ENCODE data around the gene PRORP.

The PRORP gene

GRCh38 chr14:35134329-35135123, 12.2 kb downstream of the PRORP start:
- no peak for TF ChIP-seq CTCF (IDR thresholded peaks at IDR 0.05; ENCODE audit: low read depth, low read length)
- DNase-seq (ENCODE audit: low read depth, low spot score): no peak
- in situ Hi-C loops (cut with HindIII; ENCODE audit: low sequenced_read_pairs): no loop called here
- H3K4me3 ChIP-seq (ENCODE audit: low read depth, low read length): no peak overlapping the region

- no peak for TF ChIP-seq CTCF (IDR thresholded peaks at IDR 0.05; ENCODE audit: low read depth, low read length)
- no peak for DNase-seq (ENCODE audit: low read depth, low spot score)
- H3K4me3 ChIP-seq (ENCODE audit: low read depth, low read length): no peak overlapping the region
- in situ Hi-C loops (cut with HindIII; ENCODE audit: low sequenced_read_pairs): no loop called here
Observed at GRCh38 chr14:35138585-35138984, 16.2 kb downstream of the PRORP start.

- peak; percentile 50 for DNase-seq (ENCODE audit: low read depth, low spot score)
- in situ Hi-C loops (cut with HindIII; ENCODE audit: low sequenced_read_pairs): no loop called here
Observed at GRCh38 chr14:35140718-35141581, 18.6 kb downstream of the PRORP start.

GRCh38 chr14:35144029-35144428, 21.7 kb downstream of the PRORP start:
- in situ Hi-C loops (cut with HindIII; ENCODE audit: low sequenced_read_pairs): no loop called here

More at GRCh38 chr14:35140718-35141581, 18.6 kb downstream of the PRORP start:
- no peak overlapping the region for H3K4me3 ChIP-seq (ENCODE audit: low read depth, low read length)
- TF ChIP-seq CTCF (IDR thresholded peaks at IDR 0.05; ENCODE audit: low read depth, low read length): peak; percentile 20

GRCh38 chr14:35146711-35147149, 24.4 kb downstream of the PRORP start:
- in situ Hi-C loops (cut with HindIII; ENCODE audit: low sequenced_read_pairs): no loop called here
- no peak for DNase-seq (ENCODE audit: low read depth, low spot score)
- TF ChIP-seq CTCF (IDR thresholded peaks at IDR 0.05; ENCODE audit: low read depth, low read length): no peak
- H3K4me3 ChIP-seq (ENCODE audit: low read depth, low read length): no peak overlapping the region

More at GRCh38 chr14:35144029-35144428, 21.7 kb downstream of the PRORP start:
- H3K4me3 ChIP-seq (ENCODE audit: low read depth, low read length): no peak overlapping the region
- no peak for TF ChIP-seq CTCF (IDR thresholded peaks at IDR 0.05; ENCODE audit: low read depth, low read length)
- no peak for DNase-seq (ENCODE audit: low read depth, low spot score)

- no peak for DNase-seq (ENCODE audit: low read depth, low spot score)
- TF ChIP-seq CTCF (IDR thresholded peaks at IDR 0.05; ENCODE audit: low read depth, low read length): no peak
- H3K4me3 ChIP-seq (ENCODE audit: low read depth, low read length): no peak overlapping the region
- in situ Hi-C loops (cut with HindIII; ENCODE audit: low sequenced_read_pairs): no loop called here
Observed at GRCh38 chr14:35147186-35147585, 24.8 kb downstream of the PRORP start.

Measured in astrocyte of the spinal cord (primary cell).